GM19467 (cell line): ENCODE results near the gene PDP2.

Experiments
- ATAC-seq: cut with Tn5 transposase; IDR thresholded peaks from one replicate; pipeline ENCODE4 v1.9.1; 2021; ENCODE audit warnings: mild to moderate bottlenecking, moderate library complexity; ENCODE audit not compliant: unreplicated experiment

PDP2 gene

GRCh38 chr16:66880288-66881013 lies at the start of gene PDP2:
PDP2 (plus strand) TSS chr16:66880515; CDS start chr16:66884285, 3,770 bp downstream.
- peak; percentile 94 for ATAC-seq

GRCh38 chr16:66832190-66832589 lies 48.1 kb upstream of the PDP2 start:
- no peak for ATAC-seq

GRCh38 chr16:66832661-66833305 lies 47.5 kb upstream of the PDP2 start:
- ATAC-seq = no peak

GRCh38 chr16:66834746-66835145 lies 45.6 kb upstream of the PDP2 start:
- no peak for ATAC-seq

- no peak for ATAC-seq
Measured at GRCh38 chr16:66840883-66841282, 39.4 kb upstream of the PDP2 start.

GRCh38 chr16:66841366-66841765 lies 38.9 kb upstream of the PDP2 start:
- no peak for ATAC-seq

GRCh38 chr16:66842765-66843164 lies 37.5 kb upstream of the PDP2 start:
- no peak for ATAC-seq

- no peak for ATAC-seq
Measured at GRCh38 chr16:66843191-66843590, 37.1 kb upstream of the PDP2 start.

GRCh38 chr16:66844009-66844341 lies 36.3 kb upstream of the PDP2 start:
- no peak for ATAC-seq

- no peak for ATAC-seq
Measured at GRCh38 chr16:66844342-66845079, 35.8 kb upstream of the PDP2 start, which contains the start of gene CA7. CA7 (plus strand) TSS chr16:66844414; CDS start chr16:66844488, 74 bp downstream.

GRCh38 chr16:66845080-66845410 lies 35.3 kb upstream of the PDP2 start:
- ATAC-seq = no peak

- ATAC-seq = no peak
Measured at GRCh38 chr16:66845791-66846221, 34.5 kb upstream of the PDP2 start.

GRCh38 chr16:66846266-66846665 lies 34.0 kb upstream of the PDP2 start:
- ATAC-seq = no peak

- no peak for ATAC-seq
Measured at GRCh38 chr16:66846831-66847230, 33.5 kb upstream of the PDP2 start.

- no peak for ATAC-seq
Measured at GRCh38 chr16:66847533-66848067, 32.7 kb upstream of the PDP2 start.

- ATAC-seq = no peak
Measured at GRCh38 chr16:66848172-66848571, 32.1 kb upstream of the PDP2 start.

GRCh38 chr16:66849021-66849420 lies 31.3 kb upstream of the PDP2 start:
- ATAC-seq = no peak

- no peak for ATAC-seq
Measured at GRCh38 chr16:66849549-66849948, 30.8 kb upstream of the PDP2 start.

GRCh38 chr16:66850115-66850815 lies 30.1 kb upstream of the PDP2 start:
- no peak for ATAC-seq

GRCh38 chr16:66851166-66851964 lies 28.9 kb upstream of the PDP2 start:
- ATAC-seq = no peak
